H1 (cell line): ENCODE results near the gene COL4A2. TPM values are rescaled to one million over a fixed set of nuclear protein-coding genes. Genes with fewer than 3 reads are reported as not detected.

Experiments used
- CTCF ChIA-PET: fragments of 300-600 bp; sonication (Branson Sonifier 250); formaldehyde crosslinking; loops from one replicate; lab custom pipeline; 2021; ENCODE audit not compliant: partially characterized antibody; lab: Charles Lee
- POLR2A ChIA-PET: fragments of 300-600 bp; sonication (Branson Sonifier 250); formaldehyde crosslinking; loops from one replicate; lab custom pipeline; 2021; ENCODE audit warnings: inconsistent platforms; ENCODE audit not compliant: partially characterized antibody; lab: Charles Lee
- DNase-seq, 2 experiments: peaks; one replicate each; pipeline versions ENCODE4 v3.0.0 to v3.0.0-alpha.2; 2010 to 2022; ENCODE audit warnings: low spot score in 2 of 2, low read depth in 1 of 2, mixed read lengths in 1 of 2
- FAIRE-seq: peaks from 2 replicates; lab custom pipeline; 2011; peaks lifted over from hg19 to GRCh38; lab: Jason Lieb, UNC
- H2AFZ ChIP-seq: 2 replicates; pipeline ENCODE4 v1.8.1; 2012; ENCODE audit warnings: low read length, inconsistent platforms
- H2AK5ac ChIP-seq: 2 replicates; pipeline ENCODE4 v1.6.1; 2013; ENCODE audit warnings: low read depth, low read length
- H2BK120ac ChIP-seq: replicated peaks from 2 replicates; pipeline ENCODE3; 2013; ENCODE audit warnings: low read depth, low read length, inconsistent platforms
- H2BK12ac ChIP-seq: 2 replicates; pipeline ENCODE4 v1.6.1; 2013; ENCODE audit warnings: low read depth, low read length
- H2BK15ac ChIP-seq: 2 replicates; pipeline ENCODE4 v1.6.1; 2013; ENCODE audit warnings: low read length
- H2BK20ac ChIP-seq: 2 replicates; pipeline ENCODE4 v1.6.1; 2013; ENCODE audit warnings: low read length
- H2BK5ac ChIP-seq: 2 replicates; pipeline ENCODE4 v1.6.1; 2013; ENCODE audit warnings: low read depth, low read length
- H3K14ac ChIP-seq: 2 replicates; pipeline ENCODE4 v1.6.1; 2013; ENCODE audit warnings: inconsistent platforms; ENCODE audit not compliant: insufficient read length
- H3K18ac ChIP-seq: 2 replicates; pipeline ENCODE4 v1.6.1; 2013; ENCODE audit warnings: low read length; ENCODE audit errors: extremely low read depth
- H3K23ac ChIP-seq: 2 replicates; pipeline ENCODE4 v1.6.1; 2013; ENCODE audit warnings: inconsistent platforms; ENCODE audit not compliant: insufficient read length
- H3K23me2 ChIP-seq: 2 replicates; pipeline ENCODE4 v1.6.1; 2013; ENCODE audit warnings: low read depth, low read length
- H3K27ac ChIP-seq: 2 replicates; pipeline ENCODE4 v1.6.1; 2011; ENCODE audit warnings: low read depth, low read length, inconsistent platforms
- H3K27me3 ChIP-seq, 4 experiments: replicated peaks in 1 of 4; 1 replicate in 1 of 4; 2 replicates in 3 of 4; pipeline versions ENCODE4 v1.6.1 to v1.8.1; 2011 to 2013; ENCODE audit warnings: low read length in 3 of 4, mild to moderate bottlenecking in 3 of 4, inconsistent platforms in 2 of 4, mixed read lengths in 2 of 4, moderate library complexity in 1 of 4; ENCODE audit not compliant: control insufficient read depth in 3 of 4, insufficient read depth in 3 of 4; ENCODE audit errors: extremely low read depth in 1 of 4
- H3K36me3 ChIP-seq, 4 experiments: 2 replicates each; pipeline versions ENCODE4 v1.6.1 to v1.8.1; 2011 to 2013; ENCODE audit warnings: mild to moderate bottlenecking in 4 of 4, low read length in 3 of 4, moderate library complexity in 2 of 4, control low read depth in 1 of 4, inconsistent platforms in 1 of 4; ENCODE audit not compliant: insufficient read depth in 4 of 4, control insufficient read depth in 2 of 4
- H3K4ac ChIP-seq: replicated peaks from 2 replicates; pipeline ENCODE3; 2013; ENCODE audit warnings: low read length, low read depth, mixed read lengths, inconsistent platforms; ENCODE audit not compliant: insufficient read length
- H3K4me1 ChIP-seq, 4 experiments: replicated peaks in 1 of 4; 1 replicate in 1 of 4; 2 replicates in 3 of 4; pipeline versions ENCODE4 v1.6.1 to v1.8.1; 2011 to 2013; ENCODE audit warnings: low read length in 3 of 4, inconsistent platforms in 2 of 4, mixed read lengths in 1 of 4; ENCODE audit not compliant: insufficient read depth in 4 of 4, control insufficient read depth in 3 of 4
- H3K4me2 ChIP-seq, 2 experiments: 2 replicates each; pipeline versions ENCODE4 v1.6.1 to v1.8.1; 2011 to 2013; ENCODE audit warnings: low read depth in 2 of 2, low read length in 2 of 2, control low read depth in 1 of 2, inconsistent platforms in 1 of 2, mild to moderate bottlenecking in 1 of 2; ENCODE audit not compliant: insufficient read depth in 1 of 2
- H3K4me3 ChIP-seq, 4 experiments: fragments of 200-600, 300-600 bp in 1 of 4; sonication (generic), shearing (Covaris generic), sonication (Bioruptor Twin) in 1 of 4; 2 replicates each; pipeline versions ENCODE4 v1.5.1 to v1.8.1; 2011 to 2016; ENCODE audit warnings: low read length in 4 of 4, low read depth in 3 of 4, control low read depth in 2 of 4, inconsistent platforms in 2 of 4, mild to moderate bottlenecking in 2 of 4, mixed read lengths in 1 of 4, moderate library complexity in 1 of 4; ENCODE audit not compliant: insufficient read depth in 2 of 4; ENCODE audit errors: extremely low read depth in 1 of 4
- H3K56ac ChIP-seq: replicated peaks from 2 replicates; pipeline ENCODE3; 2013; ENCODE audit warnings: low read depth, mild to moderate bottlenecking, mixed read lengths, low read length, inconsistent platforms; ENCODE audit not compliant: insufficient read length
- H3K79me1 ChIP-seq: 2 replicates; pipeline ENCODE4 v1.6.1; 2013; ENCODE audit warnings: low read depth, low read length, control low read depth
- H3K79me2 ChIP-seq, 2 experiments: 2 replicates each; pipeline versions ENCODE4 v1.6.1 to v1.8.1; 2012 to 2013; ENCODE audit warnings: low read length in 2 of 2, mild to moderate bottlenecking in 2 of 2, inconsistent platforms in 1 of 2; ENCODE audit not compliant: insufficient read depth in 2 of 2, control insufficient read depth in 1 of 2
- H3K9ac ChIP-seq, 4 experiments: replicated peaks in 1 of 4; 1 replicate in 1 of 4; 2 replicates in 3 of 4; pipeline versions ENCODE4 v1.6.1 to v1.8.1; 2011 to 2013; ENCODE audit warnings: low read depth in 3 of 4, low read length in 3 of 4, control low read depth in 2 of 4, mild to moderate bottlenecking in 2 of 4, moderate library complexity in 2 of 4, inconsistent platforms in 1 of 4; ENCODE audit errors: extremely low read depth in 1 of 4
- H3K9me3 ChIP-seq, 2 experiments: 2 replicates each; pipeline versions ENCODE4 v1.6.1 to v1.8.1; 2012 to 2013; ENCODE audit warnings: mild to moderate bottlenecking in 2 of 2, moderate library complexity in 2 of 2, control low read depth in 1 of 2, inconsistent platforms in 1 of 2, low read depth in 1 of 2, low read length in 1 of 2, mixed read lengths in 1 of 2; ENCODE audit not compliant: insufficient read depth in 2 of 2
- H4K20me1 ChIP-seq, 2 experiments: replicated peaks in 1 of 2; 2 replicates each; pipeline versions ENCODE3 to v1.8.1; 2011 to 2013; ENCODE audit warnings: inconsistent platforms in 2 of 2, low read length in 2 of 2, mild to moderate bottlenecking in 1 of 2; ENCODE audit not compliant: insufficient read depth in 2 of 2, control insufficient read depth in 1 of 2
- H4K5ac ChIP-seq: 2 replicates; pipeline ENCODE4 v1.6.1; 2013; ENCODE audit warnings: low read length, low read depth, mixed read lengths, inconsistent platforms; ENCODE audit not compliant: insufficient read length
- H4K8ac ChIP-seq: 2 replicates; pipeline ENCODE4 v1.8.0; 2013; ENCODE audit warnings: mild to moderate bottlenecking, moderate library complexity, low read length, inconsistent platforms; ENCODE audit not compliant: insufficient read depth; ENCODE audit errors: extremely low read depth
- H4K91ac ChIP-seq: replicated peaks from 2 replicates; pipeline ENCODE3; 2013; ENCODE audit warnings: low read length, mixed read lengths, inconsistent platforms; ENCODE audit not compliant: insufficient read length
- ASH2L ChIP-seq: fragments of 200-600, 300-600 bp; sonication (generic); IDR thresholded peaks from one replicate; pipeline ENCODE4 v1.7.1; 2017; ENCODE audit warnings: low read length
- ATF3 ChIP-seq: IDR thresholded peaks from 2 replicates; pipeline ENCODE4 v1.6.1; 2011; ENCODE audit warnings: low read depth, mild to moderate bottlenecking, low read length; ENCODE audit not compliant: insufficient read depth
- CBX8 ChIP-seq: fragments of 300-800, 300-1000 bp; sonication (generic); IDR thresholded peaks from 2 replicates; pipeline ENCODE4 v1.7.1; 2016; ENCODE audit warnings: low read depth, low read length, borderline replicate concordance
- CHD2 ChIP-seq: IDR thresholded peaks from 2 replicates; pipeline ENCODE4 v1.6.1; 2012; ENCODE audit warnings: low read length, improper control_type of control experiment
- EP300 ChIP-seq, 2 experiments: IDR thresholded peaks; 1 replicate in 1 of 2; 2 replicates in 1 of 2; pipeline ENCODE4 v1.6.1; 2011 to 2012; ENCODE audit warnings: low read depth in 2 of 2, low read length in 2 of 2, mild to moderate bottlenecking in 2 of 2, borderline replicate concordance in 1 of 2, inconsistent platforms in 1 of 2, moderate library complexity in 1 of 2
- JUN ChIP-seq: IDR thresholded peaks from 2 replicates; pipeline ENCODE4 v1.6.1; 2011; ENCODE audit warnings: low read depth, mild to moderate bottlenecking, improper control_type of control experiment, low read length
- KDM1A ChIP-seq: fragments of 200-600, 300-600 bp; sonication (generic); IDR thresholded peaks from 2 replicates; pipeline ENCODE4 v1.7.1; 2016; ENCODE audit warnings: mild to moderate bottlenecking, low read length, borderline replicate concordance
- POLR2A ChIP-seq, 2 experiments: IDR thresholded peaks; 1 replicate in 1 of 2; 2 replicates in 1 of 2; pipeline ENCODE4 v1.6.1; 2011; ENCODE audit warnings: low read depth in 2 of 2, low read length in 2 of 2, mild to moderate bottlenecking in 2 of 2; ENCODE audit errors: control extremely low read depth in 1 of 2
- POU5F1 ChIP-seq: IDR thresholded peaks from 2 replicates; pipeline ENCODE4 v1.6.1; 2011; ENCODE audit warnings: low read depth, mild to moderate bottlenecking, low read length, moderate library complexity
- RXRA ChIP-seq: IDR thresholded peaks from 2 replicates; pipeline ENCODE4 v1.6.1; 2011; ENCODE audit warnings: low read depth, mild to moderate bottlenecking, low read length, moderate library complexity; ENCODE audit not compliant: insufficient read depth
- SAP30 ChIP-seq: fragments of 300-600 bp; sonication (generic); IDR thresholded peaks from 2 replicates; pipeline ENCODE4 v1.7.1; 2012; ENCODE audit warnings: low read length, moderate library complexity, mild to moderate bottlenecking, inconsistent platforms; ENCODE audit not compliant: insufficient read depth, insufficient replicate concordance
- SIRT6 ChIP-seq: IDR thresholded peaks from one replicate; pipeline ENCODE4 v1.7.1; 2012; ENCODE audit warnings: low read length, inconsistent platforms
- SP2 ChIP-seq: IDR thresholded peaks from 2 replicates; pipeline ENCODE4 v1.6.1; 2012; ENCODE audit warnings: mild to moderate bottlenecking, low read length, inconsistent platforms
- YY1 ChIP-seq: IDR thresholded peaks from 2 replicates; pipeline ENCODE4 v1.6.1; 2011; ENCODE audit warnings: low read depth, mild to moderate bottlenecking, low read length
- ZNF274 ChIP-seq: IDR thresholded peaks from 2 replicates; pipeline ENCODE4 v1.7.0; 2012; ENCODE audit warnings: low read length, borderline replicate concordance; ENCODE audit errors: extremely low read depth
- WGBS, 2 experiments: shearing (Covaris generic) in 1 of 2; methylation state at CpG; one replicate each; pipeline versions ENCODE4 v1.1.6 to v1.1.7; 2013 to 2015; ENCODE audit warnings: low lambda C conversion rate in 2 of 2, mixed read lengths in 2 of 2, inconsistent platforms in 1 of 2, low coverage in 1 of 2, missing lambda C conversion rate in 1 of 2; ENCODE audit not compliant: insufficient replicate concordance in 2 of 2, insufficient coverage in 1 of 2, insufficient read length in 1 of 2; ENCODE audit errors: extremely low coverage in 1 of 2, missing lambda C conversion rate in 1 of 2; 5-methylcytosine and 5-hydroxymethylcytosine counted together
- polyA plus RNA-seq, 7 experiments: library from polyadenylated mRNA; depleted of rRNA in 3 of 7; stranded (reverse) in 5 of 7; unstranded in 2 of 7; fragments of >200 nt in 5 of 7; fragments of 200-250 nt in 2 of 7; gene quantifications; 1 replicate in 5 of 7; 2 replicates in 1 of 7; 4 replicates in 1 of 7; pipeline versions ENCODE4 v1.2.1 to v1.2.3, GENCODE V29; 2011 to 2013; ENCODE audit warnings: missing spikeins in 2 of 7, mixed read lengths in 2 of 7
- total RNA-seq: library from RNA; stranded (reverse); fragmentation: NEBNext Ultra II Directional; extraction: Animal tissue kit (Norgen Biotek cat#: 25700); gene quantifications from 2 replicates; pipeline ENCODE4 v1.2.1, GENCODE V29; 2021

Gene COL4A2
- total and polyA plus RNA-seq, 2 of the 8 experiments (the other 6 are each of a cell fraction or from before 2014, with no cell fraction given), result 80.4 to 87.3 TPM

DNA sequence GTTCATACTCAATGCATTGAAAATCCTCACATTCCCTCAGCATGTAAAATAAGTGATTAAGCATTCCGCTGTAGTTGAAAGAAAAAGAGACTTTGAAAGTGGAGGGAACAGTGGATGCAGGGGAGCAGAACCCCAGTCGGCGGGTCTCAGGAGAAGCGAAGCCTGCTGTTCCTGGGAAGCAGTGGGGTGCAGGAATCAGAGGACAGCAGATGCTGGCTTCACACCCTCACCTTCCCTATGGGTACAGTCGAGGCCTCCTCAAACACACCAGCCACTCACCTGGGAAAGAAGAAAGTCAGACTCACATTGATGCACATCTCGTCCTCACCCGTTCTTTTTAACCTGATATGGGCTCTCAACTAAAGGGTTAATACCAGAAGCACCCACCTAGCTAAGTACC is 38.2 kb downstream of the COL4A2 start:
- 92% methylated on average over 7 of the region's 7 CpGs; no CpG with 5 or more reads in 1 of the 2 experiments for WGBS, 2 experiments
- no peak overlapping the region for H2BK12ac ChIP-seq
- no peak overlapping the region for H2AK5ac ChIP-seq
- no peak overlapping the region for H2BK20ac ChIP-seq
- no peaks in the 10 kb centered on the region; a peak in 1 of 4 replicates for H3K79me2 ChIP-seq
- H3K4me1 ChIP-seq, result peaks cover 3 to 17% (median 7%) of the 10 kb centered on the region in 4 experiments; a peak in 6 of 7 replicates
- peaks cover 7% of the 10 kb centered on the region for H3K79me1 ChIP-seq
- H3K4me3 ChIP-seq, result no peak overlapping the region
- H3K23me2 ChIP-seq, result no peaks in the 10 kb centered on the region
- no peaks in the 10 kb centered on the region for H3K27me3 ChIP-seq
- H2AFZ ChIP-seq, result no peak overlapping the region
- no peak overlapping the region for H4K5ac ChIP-seq
- H2BK5ac ChIP-seq, result no peak overlapping the region
- ChIA-PET POLR2A (interaction anchor here (0.9 to 1.9 kb wide), 2 partner anchors 19 to 22 kb away, joined by 3 to 4 read pairs; no protein-coding TSS in a partner anchor), CTCF (interaction anchor here (1.2 to 3.4 kb wide), 6 partner anchors 22 to 83 kb away, joined by 4 to 11 read pairs (median 4); no protein-coding TSS in a partner anchor)
- H3K4me2 ChIP-seq, result no peak overlapping the region
- DNase-seq (no peak), FAIRE-seq (no peak)
- no peak overlapping the region for H3K27ac ChIP-seq
- H2BK120ac ChIP-seq, result no peak overlapping the region
- no peaks in the 10 kb centered on the region for H3K36me3 ChIP-seq
- H3K56ac ChIP-seq, result no peak overlapping the region
- no peak overlapping the region for H3K14ac ChIP-seq
- H4K8ac ChIP-seq, result no peak overlapping the region
- no peak overlapping the region for H3K23ac ChIP-seq
- no peak overlapping the region for H3K9ac ChIP-seq
- H3K4ac ChIP-seq, result no peak overlapping the region
- H4K20me1 ChIP-seq, result peaks cover 4 to 8% of the 10 kb centered on the region in 2 experiments
- H3K9me3 ChIP-seq, result no peaks in the 10 kb centered on the region
- no peak overlapping the region for H3K18ac ChIP-seq
- H2BK15ac ChIP-seq, result no peak overlapping the region
- H4K91ac ChIP-seq, result no peak overlapping the region
- TF ChIP-seq CHD2 (no peak), POU5F1 (no peak), CBX8 (no peak), SIRT6 (no peak), SP2 (no peak), ATF3 (no peak), JUN (no peak), POLR2A (IDR thresholded peaks at IDR 0.05; ENCODE audit: control extremely low read depth in 1 of 2, low read depth in 2 of 2, low read length in 2 of 2) (no peak), RXRA (no peak), ASH2L (no peak), EP300 (IDR thresholded peaks at IDR 0.05; ENCODE audit: borderline replicate concordance in 1 of 2, low read depth in 2 of 2, low read length in 2 of 2) (no peak), YY1 (no peak), SAP30 (no peak), ZNF274 (no peak), KDM1A (no peak)
